ENCODE data around the gene POLL.
A peak's percentile ranks its signal among the peaks of the same experiment; 100 is the strongest.
"Not testable (repeated sequence)": the region's sequence is repeated elsewhere in the genome, so short reads cannot be mapped to it uniquely, and the experiment has no call there.

The POLL gene

GRCh38 chr10:101587725-101588653 lies at the start of gene POLL, which contains the start of gene DPCD:
POLL (minus strand) TSS chr10:101588257; CDS start chr10:101587360, 897 bp downstream.
DPCD (plus strand) TSS chr10:101588321; CDS start chr10:101588337, 16 bp downstream.
- peak; percentile 88 for DNase-seq

GRCh38 chr10:101633510-101633909 lies 45.5 kb upstream of the POLL start:
- not testable (repeated sequence) for DNase-seq

GRCh38 chr10:101631821-101632475 lies 43.9 kb upstream of the POLL start:
- DNase-seq = no peak

- DNase-seq = no peak
Observed at GRCh38 chr10:101630633-101630920, 42.5 kb upstream of the POLL start.

- no peak for DNase-seq
Observed at GRCh38 chr10:101629837-101630632, 42.0 kb upstream of the POLL start.

GRCh38 chr10:101625821-101626412 lies 37.9 kb upstream of the POLL start:
- peak; percentile 30 for DNase-seq

GRCh38 chr10:101624526-101625102 lies 36.6 kb upstream of the POLL start:
- no peak for DNase-seq

GRCh38 chr10:101623528-101623927 lies 35.5 kb upstream of the POLL start:
- DNase-seq = no peak

- no peak for DNase-seq
Observed at GRCh38 chr10:101619983-101620382, 31.9 kb upstream of the POLL start.

- DNase-seq = no peak
Observed at GRCh38 chr10:101618871-101619270, 30.8 kb upstream of the POLL start.

GRCh38 chr10:101617824-101618568 lies 29.9 kb upstream of the POLL start:
- DNase-seq = no peak

- DNase-seq = no peak
Observed at GRCh38 chr10:101617102-101617823, 29.2 kb upstream of the POLL start.

GRCh38 chr10:101616415-101617101 lies 28.5 kb upstream of the POLL start:
- no peak for DNase-seq

GRCh38 chr10:101615525-101616116 lies 27.6 kb upstream of the POLL start:
- no peak for DNase-seq

GRCh38 chr10:101614663-101615524 lies 26.8 kb upstream of the POLL start:
- DNase-seq = no peak

- DNase-seq = no peak
Observed at GRCh38 chr10:101613646-101614045, 25.6 kb upstream of the POLL start.

- no peak for DNase-seq
Observed at GRCh38 chr10:101612872-101613271, 24.8 kb upstream of the POLL start.

GRCh38 chr10:101612086-101612485 lies 24.0 kb upstream of the POLL start:
- DNase-seq = no peak

All from NCI-H1092 treated with DMSO at 0.1 percent for 48 hours (cell line).